Measurements from ENCODE around the gene DNAJC4.

- TF ChIP-seq GATA2 (IDR thresholded peaks at IDR 0.05; ENCODE audit: low read depth, low read length) (no peak), GATA3 (IDR thresholded peaks at IDR 0.05; ENCODE audit: low read depth, low read length) (no peak)
Observed at GRCh38 chr11:64269540-64270220, 39.3 kb downstream of the DNAJC4 start.

Data from SH-SY5Y (cell line).